T-helper 1 cell (primary cell): ENCODE results near the gene RPS6KA5.
"Not testable (repeated sequence)": the region's sequence is repeated elsewhere in the genome, so short reads cannot be mapped to it uniquely, and the experiment has no call there.

Experiments used
- DNase-seq, 5 donors: peaks; one replicate each; pipeline ENCODE4 v3.0.0-alpha.2; 2012 to 2020

The RPS6KA5 gene

DNA sequence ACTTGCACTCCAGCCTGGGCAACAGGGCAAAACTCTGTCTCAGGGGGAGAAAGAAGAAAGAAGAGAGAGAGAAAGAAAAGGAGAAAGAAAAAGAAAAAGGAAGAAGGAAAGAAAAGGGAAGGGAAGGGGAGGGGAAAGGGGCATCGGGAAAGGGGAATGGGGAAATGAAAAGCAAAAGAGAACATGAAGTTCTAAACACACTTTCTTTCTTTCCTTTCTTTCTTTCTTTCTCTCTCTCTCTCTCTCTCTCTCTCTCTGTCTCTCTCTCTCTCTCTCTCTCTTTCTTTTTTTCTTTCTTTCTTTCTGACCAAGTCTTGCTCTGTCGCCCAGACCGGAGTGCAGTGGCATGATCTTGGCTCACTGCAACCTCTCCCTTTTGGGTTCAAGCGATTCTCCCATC lies 76.9 kb downstream of the RPS6KA5 start:
- DNase-seq, result no peak

DNA sequence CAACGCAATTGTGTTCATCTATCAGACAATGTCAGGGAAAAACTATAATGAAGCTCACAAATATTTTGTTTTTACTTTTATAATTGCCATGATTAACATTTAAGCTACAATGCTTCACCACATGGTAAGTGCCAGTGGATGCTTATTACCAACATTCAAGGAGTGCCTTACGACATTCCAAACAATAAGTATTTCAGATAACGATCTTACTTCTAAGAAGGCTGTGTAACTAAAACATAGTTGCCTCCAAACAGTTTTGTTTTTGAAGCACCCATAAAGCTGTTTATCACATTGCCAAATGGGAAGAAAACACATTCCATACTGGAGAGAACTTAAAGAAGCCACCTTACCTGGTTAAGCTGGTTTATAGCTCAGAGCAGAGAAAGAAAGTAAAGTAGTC lies 78.8 kb downstream of the RPS6KA5 start:
- no peak for DNase-seq

DNA sequence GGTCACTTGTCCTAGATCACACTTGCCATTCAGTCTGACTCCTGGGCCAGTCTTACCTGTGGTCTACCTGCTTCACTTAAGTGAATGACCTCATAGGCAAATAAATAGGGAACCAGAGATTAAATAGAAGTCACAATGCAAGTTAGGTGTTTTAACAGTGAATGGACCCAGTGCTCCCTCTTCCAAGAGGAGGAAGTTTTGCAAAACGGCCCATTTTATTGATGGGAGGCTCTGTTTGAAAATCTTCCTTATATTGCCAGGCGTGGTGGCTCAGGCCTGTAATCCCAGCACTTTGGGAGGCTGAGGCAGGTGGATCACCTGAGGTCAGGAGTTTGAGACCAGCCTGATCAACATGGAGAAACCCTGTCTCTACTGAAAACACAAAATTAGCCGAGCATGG lies 79.8 kb downstream of the RPS6KA5 start:
- DNase-seq, result not testable (repeated sequence)

DNA sequence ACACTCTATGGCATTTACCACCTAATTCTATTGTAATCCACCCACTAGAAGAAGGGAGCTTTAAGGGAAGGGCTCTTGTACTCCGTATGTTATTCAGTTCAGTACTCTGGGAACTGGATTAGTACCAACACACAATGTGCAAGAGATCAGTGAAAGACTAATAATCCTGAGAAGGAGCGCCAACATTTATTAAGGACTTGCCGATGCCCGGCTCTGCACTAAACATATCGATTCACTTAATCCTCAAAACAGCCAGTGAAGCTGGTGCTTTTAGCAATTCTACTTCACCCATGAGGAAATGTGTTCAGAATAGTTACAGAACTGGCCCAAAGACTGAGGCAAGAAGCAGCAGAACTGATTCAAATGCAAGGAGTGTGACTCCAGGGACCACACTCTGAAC lies 80.9 kb downstream of the RPS6KA5 start:
- DNase-seq, result no peak

DNA sequence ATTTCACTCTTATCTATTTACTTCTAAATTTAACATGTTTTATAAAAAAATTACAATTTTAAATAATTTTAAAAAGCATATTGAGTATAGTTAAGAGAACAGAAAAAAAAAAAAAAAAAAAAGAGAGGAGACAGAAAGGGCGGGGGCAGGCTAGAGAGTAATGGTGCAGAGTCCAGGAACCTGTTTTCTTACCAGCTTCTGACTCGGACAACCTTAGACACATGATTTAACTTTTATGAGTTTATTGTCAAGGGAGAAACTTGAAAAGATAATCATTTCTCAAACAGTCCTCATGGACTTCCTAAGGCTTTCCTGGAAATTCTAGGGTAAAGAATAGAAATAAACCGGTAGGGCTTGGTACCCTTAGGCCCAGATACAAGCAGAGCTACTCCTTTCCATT lies 84.3 kb downstream of the RPS6KA5 start:
- no peak for DNase-seq

DNA sequence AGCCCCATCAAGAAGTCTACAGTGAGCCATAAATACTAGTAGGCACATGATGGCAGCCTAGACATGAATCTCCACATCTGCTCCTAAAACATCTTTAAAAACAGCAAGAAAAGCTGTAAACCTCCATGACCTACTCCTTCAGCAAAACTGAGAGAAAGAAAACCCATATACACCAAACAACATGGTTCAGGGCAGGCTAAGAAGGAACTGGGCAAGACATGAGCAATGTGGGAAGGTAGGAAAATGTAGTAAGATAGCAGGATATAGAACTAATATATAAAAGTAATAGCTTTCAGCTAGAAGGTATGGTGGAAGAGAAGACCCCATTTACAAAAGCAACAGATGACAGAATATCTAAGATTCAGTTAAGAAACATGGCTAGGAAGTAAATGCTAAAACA lies 88.8 kb downstream of the RPS6KA5 start:
- no peak for DNase-seq

- peak in 1 of 5 donors; percentile 85 for DNase-seq
These were observed 90.3 kb downstream of the RPS6KA5 start for GRCh38 chr14:90970167-90970600.

DNA sequence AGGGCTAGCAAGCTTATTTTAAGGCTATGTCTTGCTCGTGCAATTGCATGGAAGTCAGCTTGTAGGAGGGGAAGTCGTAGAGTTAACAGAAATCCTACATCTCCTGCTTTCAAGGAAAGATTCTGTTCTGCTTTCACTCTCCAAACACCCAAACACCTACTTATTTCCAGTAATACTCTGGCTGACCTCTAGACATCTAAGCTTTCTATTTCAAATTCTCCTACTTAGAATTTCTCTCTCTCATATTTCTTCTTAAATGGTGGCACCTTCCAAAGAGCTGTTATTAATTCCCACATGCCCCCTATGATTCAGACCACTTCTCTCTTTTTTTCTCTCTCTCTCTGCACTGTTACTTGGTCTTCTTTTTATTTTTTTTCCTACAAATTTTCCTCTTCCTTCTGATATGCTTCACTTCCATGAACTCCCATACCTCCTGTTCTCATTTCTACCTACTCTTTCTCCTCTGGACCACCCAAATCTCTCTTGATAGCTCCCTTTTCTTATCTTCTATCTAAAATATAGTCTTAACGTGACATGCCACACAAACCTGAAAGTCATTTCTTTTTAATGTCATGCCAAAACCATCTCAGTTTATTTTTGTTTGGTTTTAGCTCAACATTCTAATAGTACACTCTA lies 90.8 kb downstream of the RPS6KA5 start:
- peak in 1 of 5 donors; percentile 59 for DNase-seq

- no peak for DNase-seq
These were observed 92.4 kb downstream of the RPS6KA5 start for GRCh38 chr14:90968025-90968424.

- DNase-seq, result no peak
These were observed 93.9 kb downstream of the RPS6KA5 start for GRCh38 chr14:90966493-90966892.

GRCh38 chr14:90965765-90966164 lies 94.7 kb downstream of the RPS6KA5 start:
- no peak for DNase-seq

- DNase-seq, result no peak
These were observed 97.1 kb downstream of the RPS6KA5 start for GRCh38 chr14:90963343-90963742.

- DNase-seq, result no peak
These were observed 97.8 kb downstream of the RPS6KA5 start for GRCh38 chr14:90962505-90963109.

GRCh38 chr14:90960818-90961217 lies 99.6 kb downstream of the RPS6KA5 start:
- no peak for DNase-seq

DNA sequence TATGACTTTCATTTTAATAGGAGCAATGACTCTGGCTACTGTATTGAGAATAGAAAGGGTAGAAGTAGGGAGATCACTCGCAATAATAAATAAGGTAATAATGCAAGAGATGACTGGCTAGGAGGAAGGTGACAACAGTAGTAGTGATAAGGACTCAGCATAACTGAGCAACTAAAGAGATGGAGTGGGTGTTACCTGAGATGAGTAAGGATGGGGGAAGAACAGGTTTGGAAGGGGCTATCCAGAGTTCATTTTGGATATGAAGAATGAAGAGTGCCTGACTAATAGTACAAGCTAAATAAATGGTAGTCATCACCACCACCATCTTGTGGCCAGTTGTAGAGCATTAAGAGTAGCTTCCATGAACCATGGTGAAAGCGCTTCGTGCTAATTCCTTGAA lies 101.1 kb downstream of the RPS6KA5 start:
- no peak for DNase-seq

GRCh38 chr14:90956273-90956672 lies 104.2 kb downstream of the RPS6KA5 start:
- DNase-seq, result no peak

GRCh38 chr14:90953643-90954042 lies 106.8 kb downstream of the RPS6KA5 start:
- not testable (repeated sequence) for DNase-seq

GRCh38 chr14:90943367-90943766 lies 117.1 kb downstream of the RPS6KA5 start:
- no peak for DNase-seq

DNA sequence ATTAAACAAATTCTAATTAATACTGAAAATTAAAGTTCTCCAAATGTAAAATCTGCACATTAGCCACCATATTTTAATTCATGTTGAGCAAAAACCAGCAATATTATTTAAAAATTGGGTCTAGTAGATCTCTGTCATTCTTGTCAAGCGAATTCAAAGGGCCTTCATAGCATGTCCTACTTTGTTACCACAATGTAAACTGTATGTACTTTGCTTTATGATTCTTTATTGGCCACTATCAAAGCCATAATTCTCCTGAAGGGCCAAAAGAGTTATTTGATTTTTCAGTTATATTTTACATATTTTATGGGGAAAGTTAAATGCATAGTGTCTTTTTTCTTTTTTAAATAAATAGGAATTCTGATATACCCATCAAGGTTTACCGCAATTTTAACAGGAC lies 117.9 kb downstream of the RPS6KA5 start:
- DNase-seq, result no peak

DNA sequence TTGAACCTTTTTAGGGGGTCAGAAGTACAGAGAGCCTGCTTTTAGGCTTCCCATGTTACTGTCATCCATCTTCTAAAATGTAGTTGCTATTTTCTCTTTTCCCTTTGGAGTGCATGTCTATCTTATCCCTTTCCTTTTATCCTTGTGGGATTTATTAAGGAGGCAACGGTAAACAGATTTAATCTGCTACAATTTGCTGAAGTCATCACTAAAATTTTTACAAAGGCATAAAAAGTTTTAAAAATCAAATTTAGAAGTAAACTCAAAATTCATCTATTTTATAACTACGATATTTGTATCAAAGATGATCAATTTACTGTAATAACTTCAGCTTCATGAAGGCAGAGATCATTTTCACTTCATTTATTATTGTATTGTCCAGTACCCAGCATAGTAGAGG lies 118.7 kb downstream of the RPS6KA5 start:
- no peak for DNase-seq

DNA sequence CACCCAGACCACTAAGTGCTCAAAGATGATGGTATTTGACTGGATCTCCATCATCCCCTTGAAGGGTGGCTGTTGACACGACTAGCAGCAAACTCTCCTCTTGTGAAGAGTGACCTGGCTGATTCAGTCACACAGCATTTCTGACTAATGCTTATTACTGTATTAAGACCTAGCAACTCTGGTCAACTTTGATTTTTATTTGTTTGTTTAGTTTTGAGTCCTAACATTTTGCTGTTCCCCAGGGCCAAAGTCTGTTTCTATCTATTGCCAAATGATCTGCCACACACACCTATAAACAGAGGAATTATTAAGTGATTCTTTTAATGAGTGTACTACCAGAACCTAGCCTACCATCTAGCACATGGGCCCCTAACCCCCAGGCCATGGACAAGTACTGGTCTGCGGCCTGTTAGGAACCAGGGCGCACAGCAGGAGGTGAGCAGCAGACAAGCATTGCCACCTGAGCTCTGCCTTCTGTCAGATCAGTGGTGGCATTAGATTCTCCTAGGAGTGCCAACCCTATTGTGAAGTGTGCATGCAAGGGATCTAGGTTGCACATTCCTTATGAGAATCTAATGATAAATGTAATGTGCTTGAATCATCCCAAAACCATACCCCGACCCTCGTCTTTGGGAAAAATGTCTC lies 120.0 kb downstream of the RPS6KA5 start:
- DNase-seq, result no peak

- not testable (repeated sequence) for DNase-seq
These were observed 121.1 kb downstream of the RPS6KA5 start for GRCh38 chr14:90939252-90939795.

DNA sequence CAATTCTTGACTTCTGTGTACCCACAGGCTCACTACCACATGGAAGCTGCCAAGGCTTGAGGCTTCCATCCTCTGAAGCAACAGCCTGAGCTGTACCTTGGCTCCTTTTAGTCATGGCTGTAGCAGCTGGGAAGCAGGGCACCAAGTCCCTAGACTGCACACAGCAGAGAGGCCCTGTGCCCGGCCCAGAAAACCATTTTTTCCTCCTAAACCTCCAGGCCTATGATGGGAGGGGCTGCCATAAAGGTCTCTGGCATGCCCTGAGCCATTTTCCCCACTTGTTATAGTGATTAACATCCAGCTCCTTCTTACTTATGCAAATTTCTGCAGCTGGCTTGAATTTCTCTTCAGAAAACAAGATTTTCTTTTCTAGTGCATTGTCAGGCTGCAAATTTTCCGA lies 121.8 kb downstream of the RPS6KA5 start:
- no peak for DNase-seq
